ENCODE results near the gene SORL1. TPM values are rescaled to one million over a fixed set of nuclear protein-coding genes. Genes with fewer than 3 reads are reported as not detected.
A peak's percentile ranks its signal among the peaks of the same experiment; 100 is the strongest.

The SORL1 gene
- total RNA-seq, 4 donors from 2014 or later, result 3.0 to 12.3 (median 8.1) TPM

DNA sequence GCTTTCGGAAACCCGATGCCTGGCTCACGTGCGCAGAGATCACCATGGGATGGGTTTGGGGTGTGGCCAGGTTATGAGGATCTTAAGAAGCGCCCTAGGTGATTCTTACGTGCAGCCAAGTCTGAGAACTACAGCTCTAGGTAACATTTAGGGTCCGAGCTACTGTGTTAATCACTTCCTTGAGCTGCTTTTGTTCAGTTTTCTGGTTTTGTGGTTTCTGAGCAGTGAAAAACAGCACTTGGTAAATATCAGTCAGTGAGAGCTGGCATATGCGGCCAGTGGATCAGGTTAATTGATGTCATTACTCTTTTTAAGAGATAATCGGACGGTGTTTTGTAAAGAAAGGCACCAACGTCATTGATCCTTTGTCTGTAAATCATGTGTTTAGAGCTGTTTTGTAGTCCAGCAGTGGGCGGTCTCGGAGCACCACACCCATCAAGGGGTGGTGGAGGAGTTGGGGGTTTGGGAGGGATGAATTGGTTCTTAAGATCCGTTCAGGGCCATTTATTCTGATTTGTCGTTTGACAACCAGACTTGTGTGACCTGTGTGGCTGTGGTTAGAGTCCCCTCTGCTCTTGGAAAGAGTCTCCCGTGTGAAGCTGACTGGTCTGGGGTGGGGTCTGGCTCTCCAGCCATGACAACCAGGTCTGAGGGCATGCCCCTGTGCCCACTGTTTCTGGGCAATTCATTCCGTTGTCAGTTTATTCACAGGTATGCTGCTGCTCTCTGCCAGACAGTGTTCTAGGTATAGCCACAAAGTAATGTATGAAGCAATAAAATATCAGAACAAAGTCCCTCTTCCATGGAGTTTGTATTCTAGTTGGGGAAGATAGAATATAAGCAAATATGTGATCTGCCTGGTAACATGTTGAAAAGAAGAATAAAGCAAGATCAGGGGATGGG, 62.6 kb downstream of the SORL1 start:
- no peak for DNase-seq (ENCODE audit: extremely low spot score)
- no peak overlapping the region for H3K4me3 ChIP-seq
- no peaks in the 10 kb centered on the region for H3K4me1 ChIP-seq
- peaks cover 0 to 14% (median 2%) of the 10 kb centered on the region in 4 donors for H3K36me3 ChIP-seq
- intact Hi-C loops (cut with DNase I), result no loop called here
- no peak overlapping the region for H3K27ac ChIP-seq (replicated peaks in 1 of 4)
- 92% methylated on average over 11 of the region's 17 CpGs for WGBS
- no peaks in the 10 kb centered on the region for H3K27me3 ChIP-seq
- no peak for TF ChIP-seq POLR2AphosphoS5 (IDR thresholded peaks at IDR 0.05)
- TF ChIP-seq POLR2A (IDR thresholded peaks at IDR 0.05; ENCODE audit: low read depth), result no peak
- no peak for TF ChIP-seq EP300 (IDR thresholded peaks at IDR 0.05)
- TF ChIP-seq, protein P1, sequence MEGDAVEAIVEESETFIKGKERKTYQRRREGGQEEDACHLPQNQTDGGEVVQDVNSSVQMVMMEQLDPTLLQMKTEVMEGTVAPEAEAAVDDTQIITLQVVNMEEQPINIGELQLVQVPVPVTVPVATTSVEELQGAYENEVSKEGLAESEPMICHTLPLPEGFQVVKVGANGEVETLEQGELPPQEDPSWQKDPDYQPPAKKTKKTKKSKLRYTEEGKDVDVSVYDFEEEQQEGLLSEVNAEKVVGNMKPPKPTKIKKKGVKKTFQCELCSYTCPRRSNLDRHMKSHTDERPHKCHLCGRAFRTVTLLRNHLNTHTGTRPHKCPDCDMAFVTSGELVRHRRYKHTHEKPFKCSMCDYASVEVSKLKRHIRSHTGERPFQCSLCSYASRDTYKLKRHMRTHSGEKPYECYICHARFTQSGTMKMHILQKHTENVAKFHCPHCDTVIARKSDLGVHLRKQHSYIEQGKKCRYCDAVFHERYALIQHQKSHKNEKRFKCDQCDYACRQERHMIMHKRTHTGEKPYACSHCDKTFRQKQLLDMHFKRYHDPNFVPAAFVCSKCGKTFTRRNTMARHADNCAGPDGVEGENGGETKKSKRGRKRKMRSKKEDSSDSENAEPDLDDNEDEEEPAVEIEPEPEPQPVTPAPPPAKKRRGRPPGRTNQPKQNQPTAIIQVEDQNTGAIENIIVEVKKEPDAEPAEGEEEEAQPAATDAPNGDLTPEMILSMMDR (IDR thresholded peaks at IDR 0.05), result no peak
- no peaks in the 10 kb centered on the region for H3K9me3 ChIP-seq

DNA sequence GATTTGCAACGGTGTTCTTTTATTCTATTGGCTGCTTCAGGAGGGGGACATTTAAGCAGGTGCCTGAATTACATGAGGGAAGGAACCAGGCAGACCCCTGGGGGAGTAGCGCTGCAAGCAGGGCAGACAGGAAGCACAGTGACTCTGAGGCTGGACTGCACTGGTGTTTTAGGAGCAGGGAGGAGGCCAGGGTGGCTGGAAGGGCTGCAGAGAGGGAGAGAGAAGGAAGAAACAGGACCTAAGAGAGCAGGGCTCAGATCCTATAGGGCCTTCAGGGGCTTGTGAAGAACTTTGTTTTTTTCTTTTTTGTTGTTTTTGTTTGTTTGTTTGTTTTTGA, 63.2 kb downstream of the SORL1 start:
- no peak for DNase-seq (ENCODE audit: extremely low spot score)

DNA sequence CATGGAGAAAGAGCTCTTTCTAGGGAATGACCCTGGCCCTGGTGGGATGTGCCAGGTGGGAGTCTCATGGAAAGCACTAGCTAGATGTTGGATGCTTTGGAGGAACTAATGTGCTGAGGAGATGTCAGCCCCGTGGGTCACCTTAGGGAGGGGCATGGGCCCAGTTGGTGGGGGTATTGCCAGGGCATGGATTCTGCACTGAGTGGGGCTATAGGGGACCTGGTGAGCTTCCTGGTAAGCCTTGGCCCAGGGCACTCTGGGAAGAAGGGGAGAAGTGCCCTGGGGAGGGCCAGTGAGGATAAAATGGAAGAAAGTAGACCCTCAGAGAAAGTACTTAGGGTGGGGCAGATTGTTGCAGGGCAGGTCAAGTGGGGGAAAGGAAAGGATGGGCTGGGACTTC, 65.9 kb downstream of the SORL1 start:
- Histone ChIP-seq H3K4me1 (peaks cover 0 to 15% (median 7%) of the 10 kb centered on the region in 4 donors), H3K27ac (replicated peaks in 1 of 4) (no peak overlapping the region), H3K9me3 (no peaks in the 10 kb centered on the region), H3K27me3 (no peaks in the 10 kb centered on the region), H3K36me3 (peaks cover 0 to 14% (median 2%) of the 10 kb centered on the region in 4 donors), H3K4me3 (no peak overlapping the region)
- DNase-seq (ENCODE audit: extremely low spot score), result no peak
- TF ChIP-seq EP300 (IDR thresholded peaks at IDR 0.05) (no peak), POLR2A (IDR thresholded peaks at IDR 0.05; ENCODE audit: low read depth) (no peak), POLR2AphosphoS5 (IDR thresholded peaks at IDR 0.05) (no peak)
- TF ChIP-seq, protein P1 (IDR thresholded peaks at IDR 0.05), result no peak
- WGBS, result 82% methylated on average over 1 of the region's 1 CpG
- intact Hi-C loops (cut with DNase I), result no loop called here

More for the DNA sequence above, 63.2 kb downstream of the SORL1 start:
- H3K4me1 ChIP-seq, result peaks cover 0 to under 1% (median 0%) of the 10 kb centered on the region in 4 donors
- H3K4me3 ChIP-seq, result no peak overlapping the region
- peaks cover 0 to 14% (median 2%) of the 10 kb centered on the region in 4 donors for H3K36me3 ChIP-seq
- H3K27ac ChIP-seq (replicated peaks in 1 of 4), result no peak overlapping the region
- no peaks in the 10 kb centered on the region for H3K9me3 ChIP-seq
- intact Hi-C loops (cut with DNase I), result no loop called here
- H3K27me3 ChIP-seq, result no peaks in the 10 kb centered on the region
- no peak for TF ChIP-seq POLR2A (IDR thresholded peaks at IDR 0.05; ENCODE audit: low read depth)
- TF ChIP-seq, protein P1 (IDR thresholded peaks at IDR 0.05), result no peak
- no peak for TF ChIP-seq EP300 (IDR thresholded peaks at IDR 0.05)
- 86% methylated on average over 2 of the region's 2 CpGs for WGBS

DNA sequence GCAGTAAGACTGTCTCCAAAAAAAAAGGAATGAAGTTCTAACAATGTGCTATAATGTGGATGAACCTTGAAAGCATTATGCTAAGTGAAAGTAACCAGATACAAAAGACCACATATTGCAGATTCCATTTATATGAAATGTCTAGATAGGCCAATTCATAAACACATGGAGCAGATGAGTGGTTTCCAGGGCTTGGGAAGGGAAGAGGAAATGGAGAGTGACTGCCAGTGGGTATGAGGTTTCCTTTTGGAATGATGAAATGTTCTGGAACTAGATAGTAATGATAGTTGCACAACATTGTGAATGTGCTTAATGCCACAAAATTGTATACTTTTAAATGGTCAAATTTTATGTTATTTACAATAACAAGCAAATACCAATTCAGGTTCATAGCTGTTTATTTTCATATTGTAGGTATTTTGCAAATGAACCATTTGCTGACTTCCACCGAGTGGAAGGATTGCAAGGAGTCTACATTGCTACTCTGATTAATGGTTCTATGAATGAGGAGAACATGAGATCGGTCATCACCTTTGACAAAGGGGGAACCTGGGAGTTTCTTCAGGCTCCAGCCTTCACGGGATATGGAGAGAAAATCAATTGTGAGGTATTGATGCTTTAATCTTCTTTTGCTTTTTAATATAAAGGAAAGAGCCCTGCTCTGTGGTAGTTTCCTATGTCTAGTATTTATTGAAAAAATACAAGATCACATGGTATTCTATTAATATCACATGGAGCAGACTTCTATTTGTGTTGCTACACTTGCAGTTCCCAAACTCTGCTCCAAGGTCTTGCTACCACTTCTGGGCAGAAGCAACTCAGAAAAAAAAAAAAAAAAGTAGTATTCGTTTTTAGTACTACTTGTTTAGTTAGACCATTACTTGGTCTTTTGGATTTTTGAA, 68.4 kb downstream of the SORL1 start:
- Histone ChIP-seq H3K4me3 (no peak overlapping the region), H3K4me1 (peaks cover 0 to 15% (median 7%) of the 10 kb centered on the region in 4 donors), H3K27ac (replicated peaks in 1 of 4) (peak overlapping the region in 1 of 4 donors; percentile 6), H3K27me3 (no peaks in the 10 kb centered on the region), H3K36me3 (no peaks in the 10 kb centered on the region), H3K9me3 (peaks cover 0 to 7% (median 5%) of the 10 kb centered on the region in 4 donors)
- WGBS, result 76% methylated on average over 4 of the region's 4 CpGs
- intact Hi-C loops (cut with DNase I), result no loop called here
- no peak for DNase-seq (ENCODE audit: extremely low spot score)
- TF ChIP-seq EP300 (IDR thresholded peaks at IDR 0.05), result no peak
